ENCODE measurements around the gene A4GNT.
"Not testable (repeated sequence)": the region's sequence is repeated elsewhere in the genome, so short reads cannot be mapped to it uniquely, and the experiment has no call there.

The A4GNT gene

DNA sequence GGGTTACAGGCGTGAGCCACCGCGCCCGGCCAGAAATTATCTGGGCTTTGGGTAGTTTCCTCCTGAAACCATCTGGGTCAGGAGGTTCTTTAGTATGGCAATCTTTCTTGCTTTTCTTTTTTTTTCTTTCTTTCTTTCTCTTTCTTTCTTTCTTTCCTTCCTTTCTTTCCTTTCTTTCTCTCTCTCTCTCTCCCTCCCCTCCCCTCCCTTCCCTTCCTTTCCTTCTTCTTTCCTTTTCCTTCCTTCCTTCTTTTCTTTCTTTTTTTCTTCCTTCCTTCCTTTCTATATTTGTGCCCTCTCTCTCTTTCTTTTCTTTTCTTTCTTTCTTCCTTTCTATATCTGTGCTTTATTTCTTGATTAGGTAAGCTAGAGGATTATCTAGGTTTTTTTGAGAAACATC, 25.6 kb upstream of the A4GNT start:
- DNase-seq (ENCODE audit: low read depth in 1 of 2, low spot score in 1 of 2), result no peak
- no peaks in the 10 kb centered on the region for H3K27me3 ChIP-seq (ENCODE audit: insufficient read depth, poor library complexity, severe bottlenecking)
- TF ChIP-seq SPI1 (IDR thresholded peaks at IDR 0.05; ENCODE audit: borderline replicate concordance, low read depth) (no peak), POLR2AphosphoS5 (IDR thresholded peaks at IDR 0.05; ENCODE audit: low read depth) (no peak), GABPA (IDR thresholded peaks at IDR 0.05; ENCODE audit: low read depth) (no peak)
- TF ChIP-seq, protein P1, sequence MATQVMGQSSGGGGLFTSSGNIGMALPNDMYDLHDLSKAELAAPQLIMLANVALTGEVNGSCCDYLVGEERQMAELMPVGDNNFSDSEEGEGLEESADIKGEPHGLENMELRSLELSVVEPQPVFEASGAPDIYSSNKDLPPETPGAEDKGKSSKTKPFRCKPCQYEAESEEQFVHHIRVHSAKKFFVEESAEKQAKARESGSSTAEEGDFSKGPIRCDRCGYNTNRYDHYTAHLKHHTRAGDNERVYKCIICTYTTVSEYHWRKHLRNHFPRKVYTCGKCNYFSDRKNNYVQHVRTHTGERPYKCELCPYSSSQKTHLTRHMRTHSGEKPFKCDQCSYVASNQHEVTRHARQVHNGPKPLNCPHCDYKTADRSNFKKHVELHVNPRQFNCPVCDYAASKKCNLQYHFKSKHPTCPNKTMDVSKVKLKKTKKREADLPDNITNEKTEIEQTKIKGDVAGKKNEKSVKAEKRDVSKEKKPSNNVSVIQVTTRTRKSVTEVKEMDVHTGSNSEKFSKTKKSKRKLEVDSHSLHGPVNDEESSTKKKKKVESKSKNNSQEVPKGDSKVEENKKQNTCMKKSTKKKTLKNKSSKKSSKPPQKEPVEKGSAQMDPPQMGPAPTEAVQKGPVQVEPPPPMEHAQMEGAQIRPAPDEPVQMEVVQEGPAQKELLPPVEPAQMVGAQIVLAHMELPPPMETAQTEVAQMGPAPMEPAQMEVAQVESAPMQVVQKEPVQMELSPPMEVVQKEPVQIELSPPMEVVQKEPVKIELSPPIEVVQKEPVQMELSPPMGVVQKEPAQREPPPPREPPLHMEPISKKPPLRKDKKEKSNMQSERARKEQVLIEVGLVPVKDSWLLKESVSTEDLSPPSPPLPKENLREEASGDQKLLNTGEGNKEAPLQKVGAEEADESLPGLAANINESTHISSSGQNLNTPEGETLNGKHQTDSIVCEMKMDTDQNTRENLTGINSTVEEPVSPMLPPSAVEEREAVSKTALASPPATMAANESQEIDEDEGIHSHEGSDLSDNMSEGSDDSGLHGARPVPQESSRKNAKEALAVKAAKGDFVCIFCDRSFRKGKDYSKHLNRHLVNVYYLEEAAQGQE (IDR thresholded peaks at IDR 0.05; ENCODE audit: insufficient replicate concordance, low read depth), result no peak
- TF ChIP-seq, protein P2, sequence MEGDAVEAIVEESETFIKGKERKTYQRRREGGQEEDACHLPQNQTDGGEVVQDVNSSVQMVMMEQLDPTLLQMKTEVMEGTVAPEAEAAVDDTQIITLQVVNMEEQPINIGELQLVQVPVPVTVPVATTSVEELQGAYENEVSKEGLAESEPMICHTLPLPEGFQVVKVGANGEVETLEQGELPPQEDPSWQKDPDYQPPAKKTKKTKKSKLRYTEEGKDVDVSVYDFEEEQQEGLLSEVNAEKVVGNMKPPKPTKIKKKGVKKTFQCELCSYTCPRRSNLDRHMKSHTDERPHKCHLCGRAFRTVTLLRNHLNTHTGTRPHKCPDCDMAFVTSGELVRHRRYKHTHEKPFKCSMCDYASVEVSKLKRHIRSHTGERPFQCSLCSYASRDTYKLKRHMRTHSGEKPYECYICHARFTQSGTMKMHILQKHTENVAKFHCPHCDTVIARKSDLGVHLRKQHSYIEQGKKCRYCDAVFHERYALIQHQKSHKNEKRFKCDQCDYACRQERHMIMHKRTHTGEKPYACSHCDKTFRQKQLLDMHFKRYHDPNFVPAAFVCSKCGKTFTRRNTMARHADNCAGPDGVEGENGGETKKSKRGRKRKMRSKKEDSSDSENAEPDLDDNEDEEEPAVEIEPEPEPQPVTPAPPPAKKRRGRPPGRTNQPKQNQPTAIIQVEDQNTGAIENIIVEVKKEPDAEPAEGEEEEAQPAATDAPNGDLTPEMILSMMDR (IDR thresholded peaks at IDR 0.05; ENCODE audit: insufficient read depth, low read length), result no peak

DNA sequence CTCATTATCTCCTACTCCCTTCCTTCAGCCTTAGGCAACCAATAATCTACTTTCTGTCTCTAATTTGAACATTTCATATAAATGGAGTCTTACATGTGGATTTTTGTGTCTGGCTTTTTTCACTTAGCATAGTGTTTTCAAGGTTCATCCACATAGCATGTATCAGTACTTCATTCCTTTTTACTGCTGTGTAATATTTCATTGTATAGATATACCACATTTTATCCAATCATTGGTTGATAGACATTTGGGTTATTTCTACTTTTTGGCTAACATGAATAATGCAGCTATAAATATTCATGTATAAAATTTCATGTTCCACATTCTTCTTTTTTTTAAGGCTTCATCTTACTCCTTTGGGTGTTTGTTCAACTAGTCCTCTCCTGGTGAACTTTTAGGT, 22.3 kb upstream of the A4GNT start:
- Histone ChIP-seq H3K27ac (replicated peaks) (no peak overlapping the region), H3K4me3 (replicated peaks; ENCODE audit: insufficient read depth, low read length) (no peak overlapping the region), H3K27me3 (ENCODE audit: insufficient read depth, poor library complexity, severe bottlenecking) (no peaks in the 10 kb centered on the region)
- no peak for DNase-seq (ENCODE audit: low read depth in 1 of 2, low spot score in 1 of 2)
- TF ChIP-seq, protein P1 (IDR thresholded peaks at IDR 0.05; ENCODE audit: insufficient replicate concordance, low read depth), result no peak
- TF ChIP-seq, protein P2 (IDR thresholded peaks at IDR 0.05; ENCODE audit: insufficient read depth, low read length), result no peak
- TF ChIP-seq GABPA (IDR thresholded peaks at IDR 0.05; ENCODE audit: low read depth) (no peak), POLR2AphosphoS5 (IDR thresholded peaks at IDR 0.05; ENCODE audit: low read depth) (no peak)

More for the DNA sequence above, 25.6 kb upstream of the A4GNT start:
- no peak overlapping the region for H3K4me3 ChIP-seq (replicated peaks; ENCODE audit: insufficient read depth, low read length)
- no peak overlapping the region for H3K27ac ChIP-seq (replicated peaks)

DNA sequence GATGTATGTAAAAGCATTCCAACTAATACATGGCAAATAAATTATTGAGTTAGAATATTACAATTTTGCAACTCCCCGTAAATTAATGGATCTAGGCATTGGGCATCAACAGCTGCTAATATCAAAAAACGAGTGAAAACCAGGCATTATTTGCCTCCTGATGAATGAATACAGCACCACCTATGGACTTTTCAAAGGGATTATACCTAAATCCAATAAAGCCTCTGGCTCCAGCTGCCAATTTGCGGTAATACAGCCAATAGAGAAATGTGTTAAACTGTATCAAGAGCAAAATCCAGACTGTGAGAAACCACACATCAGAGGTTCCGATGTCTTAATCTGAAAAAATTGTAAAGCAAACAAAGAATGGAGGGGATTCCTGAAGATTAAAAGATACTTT, 16.3 kb upstream of the A4GNT start:
- H3K4me3 ChIP-seq (replicated peaks; ENCODE audit: insufficient read depth, low read length), result no peak overlapping the region
- TF ChIP-seq GABPA (IDR thresholded peaks at IDR 0.05; ENCODE audit: low read depth) (no peak), SPI1 (IDR thresholded peaks at IDR 0.05; ENCODE audit: borderline replicate concordance, low read depth) (no peak), POLR2AphosphoS5 (IDR thresholded peaks at IDR 0.05; ENCODE audit: low read depth) (no peak)
- TF ChIP-seq, protein P1 (IDR thresholded peaks at IDR 0.05; ENCODE audit: insufficient replicate concordance, low read depth), result no peak
- TF ChIP-seq, protein P2 (IDR thresholded peaks at IDR 0.05; ENCODE audit: insufficient read depth, low read length), result no peak
- no peak overlapping the region for H3K27ac ChIP-seq (replicated peaks)
- H3K27me3 ChIP-seq (ENCODE audit: insufficient read depth, poor library complexity, severe bottlenecking), result no peaks in the 10 kb centered on the region
- no peak for DNase-seq (ENCODE audit: low read depth in 1 of 2, low spot score in 1 of 2)

DNA sequence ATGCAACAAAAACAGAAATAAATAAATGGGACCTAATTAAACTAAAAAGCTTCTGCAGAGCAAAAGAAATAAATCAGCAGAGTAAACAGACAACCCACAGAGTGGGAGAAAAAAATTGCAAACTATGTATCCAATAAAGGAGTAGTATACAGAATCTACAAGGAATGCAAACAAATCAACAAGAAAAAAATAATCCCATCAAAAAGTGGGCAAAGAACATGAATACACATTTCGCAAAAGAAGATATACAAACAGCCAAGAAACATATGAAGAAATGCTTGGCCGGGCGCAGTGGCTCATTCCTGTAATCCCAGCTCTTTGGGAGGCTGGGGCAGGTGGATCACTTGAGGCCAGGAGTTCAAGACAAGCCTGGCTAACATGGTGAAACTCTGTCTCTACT, 10.0 kb upstream of the A4GNT start:
- H3K27ac ChIP-seq (replicated peaks); DNase-seq (ENCODE audit: low read depth in 1 of 2, low spot score in 1 of 2); H3K27me3 ChIP-seq (ENCODE audit: insufficient read depth, poor library complexity, severe bottlenecking); H3K4me3 ChIP-seq (replicated peaks; ENCODE audit: insufficient read depth, low read length): not testable (repeated sequence)

Data from HL-60 (cell line).